HEK293 (cell line): ENCODE measurements around the gene IER2.

ENCODE experiments used
- ATF2 ChIP-seq: fragments of 450-650 bp; formaldehyde crosslinking; IDR thresholded peaks from 2 replicates; pipeline ENCODE4 v1.5.1; 2016; ENCODE audit warnings: missing biosample characterization, missing genetic modification characterization, low read depth
- BCL11A ChIP-seq: fragments of 450-650 bp; formaldehyde crosslinking; IDR thresholded peaks from 2 replicates; pipeline ENCODE4 v1.5.1; 2016; ENCODE audit warnings: low read depth, missing biosample characterization, missing genetic modification characterization
- GFI1B ChIP-seq: fragments of 450-650 bp; formaldehyde crosslinking; IDR thresholded peaks from 2 replicates; pipeline ENCODE4 v1.5.1; 2016; ENCODE audit warnings: missing biosample characterization, missing genetic modification characterization
- KLF17 ChIP-seq: fragments of 450-650 bp; formaldehyde crosslinking; IDR thresholded peaks from 2 replicates; pipeline ENCODE4 v1.5.1; 2016; ENCODE audit warnings: missing biosample characterization, missing genetic modification characterization
- KLF7 ChIP-seq: fragments of 450-650 bp; formaldehyde crosslinking; IDR thresholded peaks from 2 replicates; pipeline ENCODE4 v1.5.1; 2016; ENCODE audit warnings: missing biosample characterization, missing genetic modification characterization, borderline replicate concordance
- KLF8 ChIP-seq: fragments of 450-650 bp; formaldehyde crosslinking; IDR thresholded peaks from 2 replicates; pipeline ENCODE4 v1.5.1; 2016; ENCODE audit warnings: missing biosample characterization, missing genetic modification characterization
- MEIS1 ChIP-seq: sonication (generic); formaldehyde crosslinking; IDR thresholded peaks from 2 replicates; pipeline ENCODE4 v1.8.1; 2022; ENCODE audit warnings: missing genetic modification reagents, mild to moderate bottlenecking, borderline replicate concordance
- PRDM2 ChIP-seq: fragments of 450-650 bp; formaldehyde crosslinking; IDR thresholded peaks from 2 replicates; pipeline ENCODE4 v1.5.1; 2016; ENCODE audit warnings: missing biosample characterization, missing genetic modification characterization, borderline replicate concordance
- SCRT2 ChIP-seq: fragments of 450-650 bp; formaldehyde crosslinking; IDR thresholded peaks from 2 replicates; pipeline ENCODE4 v1.5.1; 2016; ENCODE audit warnings: missing biosample characterization, missing genetic modification characterization
- WT1 ChIP-seq: fragments of 450-650 bp; formaldehyde crosslinking; IDR thresholded peaks from 2 replicates; pipeline ENCODE4 v1.5.1; 2016; ENCODE audit warnings: missing biosample characterization, missing genetic modification characterization
- ZBTB17 ChIP-seq: fragments of 450-650 bp; formaldehyde crosslinking; IDR thresholded peaks from 2 replicates; pipeline ENCODE4 v1.5.1; 2016; ENCODE audit warnings: missing biosample characterization, missing genetic modification characterization
- ZBTB44 ChIP-seq: fragments of 450-650 bp; IDR thresholded peaks from 2 replicates; pipeline ENCODE4 v1.5.1; 2018; ENCODE audit warnings: missing biosample characterization, mild to moderate bottlenecking, missing genetic modification characterization
- ZBTB48 ChIP-seq: fragments of 450-650 bp; formaldehyde crosslinking; IDR thresholded peaks from 2 replicates; pipeline ENCODE4 v1.5.1; 2016; ENCODE audit warnings: missing biosample characterization, missing genetic modification characterization
- ZFP69B ChIP-seq: fragments of 450-650 bp; formaldehyde crosslinking; IDR thresholded peaks from 2 replicates; pipeline ENCODE4 v1.5.1; 2016; ENCODE audit warnings: missing biosample characterization, missing genetic modification characterization
- ZNF19 ChIP-seq: fragments of 450-650 bp; formaldehyde crosslinking; IDR thresholded peaks from 2 replicates; pipeline ENCODE4; 2016; ENCODE audit warnings: missing biosample characterization, missing genetic modification characterization, low read depth
- ZNF223 ChIP-seq: fragments of 450-650 bp; formaldehyde crosslinking; IDR thresholded peaks from 2 replicates; pipeline ENCODE4 v1.5.1; 2016; ENCODE audit warnings: missing biosample characterization, missing genetic modification characterization
- ZNF23 ChIP-seq: fragments of 450-650 bp; formaldehyde crosslinking; IDR thresholded peaks from 2 replicates; pipeline ENCODE4 v1.5.1; 2016; ENCODE audit warnings: missing biosample characterization, missing genetic modification characterization, borderline replicate concordance
- ZNF302 ChIP-seq: fragments of 450-650 bp; formaldehyde crosslinking; IDR thresholded peaks from 2 replicates; pipeline ENCODE4 v1.5.1; 2016; ENCODE audit warnings: missing biosample characterization, missing genetic modification characterization, low read depth
- ZNF391 ChIP-seq: fragments of 450-650 bp; formaldehyde crosslinking; IDR thresholded peaks from 2 replicates; pipeline ENCODE4 v1.5.1; 2016; ENCODE audit warnings: low read depth, missing biosample characterization, missing genetic modification characterization, borderline replicate concordance
- ZNF488 ChIP-seq: fragments of 450-650 bp; formaldehyde crosslinking; IDR thresholded peaks from 2 replicates; pipeline ENCODE4 v1.5.1; 2016; ENCODE audit warnings: missing biosample characterization, missing genetic modification characterization
- ZNF513 ChIP-seq: fragments of 450-650 bp; IDR thresholded peaks from 2 replicates; pipeline ENCODE4 v1.5.1; 2018; ENCODE audit warnings: missing biosample characterization, missing genetic modification characterization
- ZNF654 ChIP-seq: fragments of 450-650 bp; formaldehyde crosslinking; IDR thresholded peaks from 2 replicates; pipeline ENCODE4 v1.5.1; 2016; ENCODE audit warnings: low read depth, missing biosample characterization, missing genetic modification characterization
- ZNF704 ChIP-seq: fragments of 450-650 bp; formaldehyde crosslinking; IDR thresholded peaks from 2 replicates; pipeline ENCODE4 v1.5.1; 2016; ENCODE audit warnings: missing biosample characterization, missing genetic modification characterization
- ZNF776 ChIP-seq: fragments of 450-650 bp; formaldehyde crosslinking; IDR thresholded peaks from 2 replicates; pipeline ENCODE4 v1.5.0; 2017; ENCODE audit warnings: missing biosample characterization, missing genetic modification characterization, borderline replicate concordance
- ZNF777 ChIP-seq: fragments of 450-650 bp; formaldehyde crosslinking; IDR thresholded peaks from 2 replicates; pipeline ENCODE4 v1.5.1; 2017; ENCODE audit warnings: missing biosample characterization, missing genetic modification characterization, borderline replicate concordance
- ZSCAN16 ChIP-seq: fragments of 450-650 bp; formaldehyde crosslinking; IDR thresholded peaks from 2 replicates; pipeline ENCODE4 v1.5.1; 2016; ENCODE audit warnings: missing biosample characterization, missing genetic modification characterization

The IER2 gene

GRCh38 chr19:13150187-13150930, at the start of gene IER2, which contains the start of gene STX10 (continued):
- TF ChIP-seq KLF7 (peak; percentile 66; the same call in 1 of the 2 replicates), ZNF488 (tag by site-specific recombination) (no peak), ZNF391 (no peak), KLF8 (tag by site-specific recombination) (peak; percentile 91), ZSCAN16 (tag by site-specific recombination) (no peak), ZBTB44 (tag by site-specific recombination) (peak; percentile 50; the same call in 1 of the 2 replicates), ZNF513 (tag by site-specific recombination) (no peak), WT1 (no peak), ZNF777 (tag by site-specific recombination) (no peak; the same call in 1 of the 2 replicates), ZNF654 (tag by site-specific recombination) (peak; percentile 3; the same call in 1 of the 2 replicates), MEIS1 (no peak), PRDM2 (no peak), ZNF776 (tag by site-specific recombination) (no peak), GFI1B (tag by site-specific recombination) (no peak), ZNF19 (tag by site-specific recombination) (no peak), KLF17 (no peak), ZFP69B (tag by site-specific recombination) (no peak; the same call in none of the 2 replicates), ZNF223 (tag by site-specific recombination) (no peak), ZBTB48 (tag by site-specific recombination) (no peak; the same call in 1 of the 2 replicates), SCRT2 (tag by site-specific recombination) (no peak), BCL11A (tag by site-specific recombination) (no peak), ZNF23 (no peak), ZNF704 (tag by site-specific recombination) (no peak), ATF2 (tag by site-specific recombination) (no peak), ZBTB17 (tag by site-specific recombination) (peak; percentile 81), ZNF302 (tag by site-specific recombination) (no peak)
